Adipocyte (in vitro differentiated cells): ENCODE measurements around the gene APOB.

Experiments used
- DNase-seq: peaks from one replicate; pipeline ENCODE4 v3.0.0-alpha.2; 2015; ENCODE audit warnings: low read depth
- H3K27me3 ChIP-seq: replicated peaks from 2 replicates; pipeline ENCODE4 v1.7.0; 2013; ENCODE audit warnings: mild to moderate bottlenecking, low read length, moderate library complexity; ENCODE audit not compliant: control insufficient read depth, insufficient read depth
- H3K36me3 ChIP-seq: 2 replicates; pipeline ENCODE4 v1.7.0; 2013; ENCODE audit warnings: low read length, mild to moderate bottlenecking, moderate library complexity; ENCODE audit not compliant: control insufficient read depth, insufficient read depth, severe bottlenecking
- H3K4me1 ChIP-seq: 2 replicates; pipeline ENCODE4 v1.7.0; 2013; ENCODE audit warnings: mild to moderate bottlenecking, low read length, moderate library complexity; ENCODE audit not compliant: control insufficient read depth, insufficient read depth
- H3K4me3 ChIP-seq: 2 replicates; pipeline ENCODE4 v1.7.0; 2013; ENCODE audit warnings: mild to moderate bottlenecking, low read length, moderate library complexity
- H3K9ac ChIP-seq: 2 replicates; pipeline ENCODE4 v1.7.0; 2013; ENCODE audit warnings: mild to moderate bottlenecking, low read length, moderate library complexity
- H3K9me3 ChIP-seq: 2 replicates; pipeline ENCODE4 v1.7.0; 2013; ENCODE audit warnings: mild to moderate bottlenecking, low read length, moderate library complexity; ENCODE audit not compliant: control insufficient read depth

The APOB gene

DNA sequence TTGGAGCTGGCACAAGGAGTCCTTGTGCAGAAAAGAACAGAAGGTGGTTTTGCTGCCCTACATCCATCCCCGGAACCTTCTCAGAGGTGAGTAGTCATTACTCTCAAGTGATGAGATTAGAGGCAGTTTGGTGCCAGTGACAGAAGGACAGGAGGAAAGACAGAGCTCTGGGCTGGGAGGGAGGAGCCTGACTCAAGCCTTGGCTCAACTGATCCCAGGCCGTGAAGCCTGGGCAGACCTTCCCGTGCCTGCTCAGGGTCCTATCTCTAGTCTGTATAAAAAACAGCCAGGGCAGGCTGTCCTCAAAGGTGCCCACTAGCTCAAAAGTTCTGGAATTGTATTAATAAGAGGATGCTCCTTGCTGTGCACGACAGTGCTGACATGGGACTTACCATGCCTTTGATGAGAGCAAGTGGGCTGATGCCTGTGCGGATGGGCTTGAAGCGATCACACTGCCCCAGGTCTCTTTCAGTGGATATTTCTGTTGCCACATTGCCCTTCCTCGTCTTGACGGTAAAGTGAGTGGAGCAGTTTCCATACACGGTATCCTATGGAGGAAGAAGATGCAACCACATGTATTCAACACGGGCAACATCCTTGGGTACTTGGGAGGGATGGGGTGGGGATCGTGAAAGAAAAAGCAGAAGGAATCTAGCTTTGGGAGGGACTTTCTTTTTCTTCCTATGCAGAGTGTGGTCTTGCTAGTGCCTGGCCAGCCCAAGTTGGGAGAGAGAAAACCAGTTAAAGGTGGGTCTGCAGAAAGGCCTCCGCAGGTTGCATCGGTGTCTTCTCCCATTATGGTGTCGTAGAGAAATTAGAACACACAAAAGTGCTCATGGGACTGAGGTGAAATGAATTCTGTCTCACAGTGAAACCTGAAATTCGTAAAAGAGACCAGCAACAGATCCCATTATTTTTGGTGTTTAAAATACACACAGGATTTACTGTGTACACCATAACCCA, 6.9 kb downstream of the APOB start:
- DNase-seq: no peak
- H3K4me3 ChIP-seq: no peak overlapping the region
- peaks cover 8% of the 10 kb centered on the region for H3K9me3 ChIP-seq
- H3K9ac ChIP-seq: no peak overlapping the region
- peaks cover 12% of the 10 kb centered on the region for H3K27me3 ChIP-seq
- peaks cover 36% of the 10 kb centered on the region for H3K4me1 ChIP-seq
- H3K36me3 ChIP-seq: peaks cover 4% of the 10 kb centered on the region

DNA sequence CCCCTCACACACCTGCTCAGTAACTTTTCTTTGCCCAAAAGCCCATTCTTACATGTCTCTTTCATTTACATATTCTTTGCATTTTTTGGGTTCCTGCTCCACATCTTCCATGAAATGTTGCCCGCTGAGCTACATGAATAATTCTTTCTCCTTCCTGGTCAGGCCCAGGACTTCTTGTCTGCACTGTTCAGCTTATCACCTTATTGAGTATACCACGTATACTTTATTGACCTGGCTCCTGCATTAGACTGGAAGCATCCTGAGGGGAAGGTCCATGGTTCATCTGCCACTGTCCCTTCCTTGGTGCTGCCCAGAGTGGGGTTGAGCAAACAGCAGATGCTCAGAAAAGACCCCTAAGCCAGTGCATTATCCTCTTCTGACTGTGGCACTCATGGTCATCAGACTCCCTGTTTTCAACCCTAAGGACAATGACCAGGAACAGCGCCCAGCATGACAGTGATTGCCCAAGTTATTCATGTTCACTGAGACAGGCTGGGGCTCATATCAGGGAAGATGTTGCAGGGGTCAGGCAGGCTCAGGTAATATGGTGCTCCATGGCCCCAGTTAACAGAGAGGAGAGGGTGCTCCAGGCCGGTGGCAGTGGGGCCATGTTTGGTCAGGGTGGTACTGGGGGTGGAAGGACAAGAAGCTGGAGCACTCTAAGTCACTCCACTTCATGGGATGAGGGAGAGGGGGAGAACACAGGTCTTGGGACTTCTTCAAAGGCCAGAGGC, 7.7 kb downstream of the APOB start:
- H3K4me3 ChIP-seq: no peak overlapping the region
- peaks cover 12% of the 10 kb centered on the region for H3K27me3 ChIP-seq
- peaks cover 4% of the 10 kb centered on the region for H3K36me3 ChIP-seq
- H3K9ac ChIP-seq: no peak overlapping the region
- H3K4me1 ChIP-seq: peaks cover 27% of the 10 kb centered on the region
- DNase-seq: no peak
- H3K9me3 ChIP-seq: peaks cover 8% of the 10 kb centered on the region

GRCh38 chr2:21035282-21035973, 8.4 kb downstream of the APOB start:
- H3K9ac ChIP-seq: no peak overlapping the region
- H3K4me3 ChIP-seq: no peak overlapping the region
- DNase-seq: no peak
- H3K27me3 ChIP-seq: peaks cover 12% of the 10 kb centered on the region
- H3K4me1 ChIP-seq: peaks cover 24% of the 10 kb centered on the region
- H3K9me3 ChIP-seq: peaks cover 8% of the 10 kb centered on the region
- H3K36me3 ChIP-seq: peaks cover 4% of the 10 kb centered on the region

GRCh38 chr2:21034972-21035279, 8.9 kb downstream of the APOB start:
- DNase-seq: no peak
- H3K4me1 ChIP-seq: peaks cover 20% of the 10 kb centered on the region
- no peak overlapping the region for H3K9ac ChIP-seq
- peaks cover 9% of the 10 kb centered on the region for H3K9me3 ChIP-seq
- peaks cover 12% of the 10 kb centered on the region for H3K27me3 ChIP-seq
- peaks cover 4% of the 10 kb centered on the region for H3K36me3 ChIP-seq
- H3K4me3 ChIP-seq: no peak overlapping the region

DNA sequence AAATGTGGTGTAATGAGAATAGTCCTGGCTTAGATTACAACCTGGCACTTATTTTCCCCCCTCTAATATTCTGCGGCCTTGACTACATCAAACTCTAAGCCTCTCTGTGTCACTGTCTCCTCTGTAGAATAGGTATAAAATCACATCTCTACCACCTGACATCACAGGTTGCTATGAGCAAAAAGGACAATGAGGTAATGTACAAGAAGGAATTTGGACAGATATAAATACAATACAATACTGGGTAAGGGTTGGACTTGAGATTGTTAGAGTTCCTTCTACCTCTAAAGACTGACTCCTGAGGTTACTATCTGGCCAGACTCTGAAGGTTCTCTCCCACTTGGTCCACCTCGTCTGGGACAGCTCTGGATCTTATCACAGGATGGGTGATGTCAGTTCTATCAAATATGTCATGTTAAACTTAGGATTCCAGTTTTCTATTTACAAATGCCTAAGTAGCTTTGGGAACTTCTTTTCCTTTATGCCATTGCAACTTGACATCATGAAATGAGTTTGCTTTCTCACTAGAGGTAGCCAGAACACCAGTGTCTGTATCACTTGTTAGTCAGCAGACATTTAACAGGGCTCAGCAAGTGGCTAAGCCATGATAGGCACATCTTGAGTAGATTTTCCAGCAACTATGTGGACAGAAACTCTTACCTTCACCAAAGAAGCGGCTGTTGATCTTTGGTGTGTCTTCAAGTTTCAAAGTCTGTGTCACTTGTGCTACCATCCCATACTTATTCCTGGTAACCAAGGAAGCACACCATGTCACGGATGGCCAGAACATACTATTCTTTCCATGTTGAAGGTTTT, 9.5 kb downstream of the APOB start:
- peaks cover 4% of the 10 kb centered on the region for H3K36me3 ChIP-seq
- peaks cover 14% of the 10 kb centered on the region for H3K4me1 ChIP-seq
- peaks cover 12% of the 10 kb centered on the region for H3K27me3 ChIP-seq
- H3K4me3 ChIP-seq: no peak overlapping the region
- DNase-seq: no peak
- H3K9ac ChIP-seq: no peak overlapping the region
- peaks cover 12% of the 10 kb centered on the region for H3K9me3 ChIP-seq

GRCh38 chr2:21033237-21034155, 10.4 kb downstream of the APOB start:
- no peak overlapping the region for H3K4me3 ChIP-seq
- no peak for DNase-seq
- no peak overlapping the region for H3K9ac ChIP-seq
- peaks cover 9% of the 10 kb centered on the region for H3K4me1 ChIP-seq
- peaks cover 12% of the 10 kb centered on the region for H3K9me3 ChIP-seq
- peaks cover 12% of the 10 kb centered on the region for H3K27me3 ChIP-seq
- peaks cover 4% of the 10 kb centered on the region for H3K36me3 ChIP-seq

DNA sequence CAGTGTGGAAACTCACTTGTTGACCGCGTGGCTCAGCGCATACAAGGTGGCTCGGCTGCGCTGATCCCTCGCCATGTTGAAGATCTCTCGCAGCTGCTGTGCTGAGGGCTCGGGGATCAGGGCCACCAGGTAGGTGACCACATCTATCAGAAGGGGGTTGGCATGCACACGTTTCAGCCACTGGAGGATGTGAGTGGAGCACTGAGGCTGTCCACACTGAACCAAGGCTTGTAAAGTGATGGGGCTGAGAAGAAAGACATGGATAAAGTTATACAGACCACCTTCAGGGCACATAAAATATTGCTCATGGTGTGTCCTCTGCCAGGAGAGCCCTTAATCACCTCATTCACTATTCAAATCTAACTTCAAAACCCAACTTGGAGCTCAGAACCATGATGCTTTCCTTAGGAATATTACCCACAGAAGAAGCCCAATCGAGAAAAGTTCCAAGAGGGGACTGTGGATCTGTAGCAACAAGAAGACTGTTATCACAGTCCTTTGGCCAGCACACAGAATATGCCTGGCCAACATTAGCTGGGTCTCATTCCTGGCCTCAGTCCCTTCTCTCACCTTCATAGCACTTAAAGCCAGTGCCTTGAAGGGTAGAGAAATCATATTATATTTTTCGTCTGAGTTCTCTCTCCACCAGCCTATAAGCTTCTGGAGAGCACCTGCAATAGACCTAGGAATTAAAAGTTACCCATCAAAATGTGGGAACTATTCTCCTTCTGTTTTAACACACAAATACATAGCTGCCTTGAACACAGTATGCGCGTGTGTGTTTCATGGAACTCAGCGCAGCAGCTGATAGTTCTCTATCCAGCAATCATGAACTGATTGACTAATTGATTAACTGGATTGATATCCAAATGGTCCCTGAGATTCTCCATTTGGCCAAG, 11.3 kb downstream of the APOB start:
- Histone ChIP-seq H3K9ac (no peak overlapping the region), H3K9me3 (peaks cover 12% of the 10 kb centered on the region), H3K4me3 (no peak overlapping the region), H3K36me3 (peaks cover 4% of the 10 kb centered on the region), H3K27me3 (peaks cover 12% of the 10 kb centered on the region), H3K4me1 (no peaks in the 10 kb centered on the region)
- no peak for DNase-seq

DNA sequence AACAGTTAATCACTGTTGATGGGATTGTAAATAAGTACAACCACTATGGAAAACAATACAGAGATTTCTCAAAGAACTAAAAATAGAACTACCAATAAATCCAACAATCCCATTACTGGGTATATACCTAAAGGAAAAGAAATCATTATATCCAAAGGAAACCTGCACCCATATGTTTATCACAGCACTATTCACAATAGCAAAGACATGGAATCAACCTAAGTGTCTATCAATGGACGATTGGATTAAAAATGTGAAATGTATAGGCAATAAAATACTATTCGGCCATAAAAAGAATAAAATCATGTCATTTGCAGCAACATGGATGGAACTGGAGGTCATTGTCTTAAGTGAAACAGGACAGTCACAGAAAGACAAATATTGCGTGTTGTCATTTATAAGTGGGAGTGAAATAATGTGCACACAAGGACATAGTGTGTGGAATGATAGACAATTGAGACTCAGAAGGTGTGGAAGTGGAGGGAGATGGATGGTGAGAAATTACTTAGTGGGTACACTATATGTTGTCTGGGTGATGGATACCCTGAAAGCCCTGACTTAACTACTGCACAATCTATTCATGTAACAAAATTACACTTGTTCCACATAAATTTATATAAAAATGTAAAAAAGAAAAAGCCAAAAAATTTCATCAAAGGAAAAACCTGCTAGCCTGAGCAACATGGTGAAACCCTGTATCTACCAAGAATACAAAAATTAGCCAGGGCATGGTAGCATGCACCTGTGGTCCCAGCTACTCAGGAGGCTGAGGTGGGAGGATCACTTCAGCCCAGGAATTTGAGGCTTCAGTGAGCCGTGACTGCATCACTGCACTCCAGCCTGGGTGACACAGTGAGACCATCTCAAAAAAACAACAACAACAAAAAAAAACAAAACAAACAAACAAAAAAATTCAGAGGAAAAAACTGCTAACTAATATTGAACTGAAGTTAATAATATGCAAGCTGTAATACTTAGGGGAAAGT, 12.6 kb downstream of the APOB start:
- Histone ChIP-seq H3K36me3 (peaks cover 4% of the 10 kb centered on the region), H3K4me3 (no peak overlapping the region), H3K4me1 (no peaks in the 10 kb centered on the region), H3K9ac (no peak overlapping the region), H3K27me3 (peaks cover 10% of the 10 kb centered on the region), H3K9me3 (peaks cover 10% of the 10 kb centered on the region)
- no peak for DNase-seq

- no peak for DNase-seq
- no peaks in the 10 kb centered on the region for H3K27me3 ChIP-seq
- H3K9me3 ChIP-seq: peaks cover 4% of the 10 kb centered on the region
- no peaks in the 10 kb centered on the region for H3K4me1 ChIP-seq
- no peak overlapping the region for H3K9ac ChIP-seq
- H3K4me3 ChIP-seq: no peak overlapping the region
- no peaks in the 10 kb centered on the region for H3K36me3 ChIP-seq
These were observed 14.4 kb downstream of the APOB start for GRCh38 chr2:21029519-21029918.
